ENCODE measurements around the gene PPP1R36.
"Not testable (repeated sequence)": the region's sequence is repeated elsewhere in the genome, so short reads cannot be mapped to it uniquely, and the experiment has no call there.

Gene PPP1R36

GRCh38 chr14:64558216-64558615 lies 8.5 kb downstream of the PPP1R36 start:
- DNase-seq (ENCODE audit: low read depth, low spot score); H3K4me3 ChIP-seq (ENCODE audit: low read length): not testable (repeated sequence)

GRCh38 chr14:64561631-64562030 lies 11.9 kb downstream of the PPP1R36 start:
- H3K4me3 ChIP-seq (ENCODE audit: low read length), result no peak overlapping the region
- no peak for DNase-seq (ENCODE audit: low read depth, low spot score)

- DNase-seq (ENCODE audit: low read depth, low spot score), result no peak
- no peak overlapping the region for H3K4me3 ChIP-seq (ENCODE audit: low read length)
Measured at GRCh38 chr14:64562436-64562835, 12.7 kb downstream of the PPP1R36 start.

DNA sequence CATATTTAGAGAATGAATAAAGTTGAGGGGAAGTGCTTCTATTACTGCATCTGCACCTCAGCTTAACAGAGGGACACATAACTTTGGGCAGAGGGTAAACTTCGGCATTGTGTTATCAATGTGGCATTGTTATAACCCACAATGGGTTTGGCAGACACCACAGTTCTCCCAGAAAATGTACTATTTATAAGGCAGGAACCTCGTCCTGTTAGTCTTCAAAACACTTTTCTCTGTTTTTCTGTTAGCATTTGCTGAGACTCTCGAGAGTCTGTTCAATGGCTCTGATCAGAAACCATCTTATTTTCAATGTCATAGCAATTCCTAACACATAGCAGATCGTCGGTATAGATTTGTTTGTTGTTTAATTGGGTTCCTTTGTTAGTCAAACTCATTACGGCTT lies 13.9 kb downstream of the PPP1R36 start:
- H3K4me3 ChIP-seq (ENCODE audit: low read length), result no peak overlapping the region
- no peak for DNase-seq (ENCODE audit: low read depth, low spot score)

DNA sequence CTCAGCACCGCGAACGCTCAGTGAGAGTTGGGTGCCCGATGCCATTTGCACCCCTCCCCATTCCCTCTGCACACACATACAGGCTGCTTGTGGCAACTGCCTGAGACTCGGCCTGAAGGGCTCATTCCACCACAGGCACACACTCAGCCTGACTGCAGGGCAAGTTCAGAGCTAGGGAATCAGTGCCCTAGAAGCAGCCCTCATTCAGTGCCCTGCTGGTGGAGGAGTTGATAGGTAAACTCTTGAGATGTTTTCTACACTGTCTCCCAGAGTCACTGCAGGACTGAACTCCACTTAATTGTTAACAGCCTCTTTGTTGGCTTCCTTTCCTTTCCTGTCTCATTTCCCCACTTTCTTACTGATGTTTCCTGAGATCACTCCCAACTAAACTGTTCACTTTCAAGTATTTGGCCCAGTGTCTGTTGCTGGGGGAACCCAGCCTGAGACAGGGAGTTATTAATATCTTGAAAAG lies 16.9 kb downstream of the PPP1R36 start:
- DNase-seq (ENCODE audit: low read depth, low spot score), result no peak
- no peak overlapping the region for H3K4me3 ChIP-seq (ENCODE audit: low read length)

- DNase-seq (ENCODE audit: low read depth, low spot score), result no peak
- H3K4me3 ChIP-seq (ENCODE audit: low read length), result no peak overlapping the region
Measured at GRCh38 chr14:64569138-64569631, 19.4 kb downstream of the PPP1R36 start.

DNA sequence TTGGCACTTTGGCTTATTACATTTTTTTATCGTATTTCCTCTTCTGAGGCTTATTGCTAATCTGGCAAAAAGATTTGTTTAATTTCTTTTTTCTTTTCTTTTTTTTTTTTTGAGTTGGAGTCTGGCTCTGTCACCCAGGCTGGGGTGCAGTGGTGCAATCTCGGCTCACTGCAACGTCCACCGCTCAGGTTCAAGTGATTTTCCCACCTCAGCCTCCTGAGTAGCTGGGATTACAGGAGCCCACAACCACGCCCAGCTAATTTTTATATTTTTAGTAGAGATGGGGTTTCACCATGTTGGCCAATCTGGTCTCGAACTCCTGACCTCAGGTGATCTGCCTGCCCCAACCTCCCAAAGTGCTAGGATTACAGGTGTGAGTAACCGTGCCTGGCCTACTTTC lies 19.9 kb downstream of the PPP1R36 start:
- not testable (repeated sequence) for H3K4me3 ChIP-seq (ENCODE audit: low read length); DNase-seq (ENCODE audit: low read depth, low spot score)

DNA sequence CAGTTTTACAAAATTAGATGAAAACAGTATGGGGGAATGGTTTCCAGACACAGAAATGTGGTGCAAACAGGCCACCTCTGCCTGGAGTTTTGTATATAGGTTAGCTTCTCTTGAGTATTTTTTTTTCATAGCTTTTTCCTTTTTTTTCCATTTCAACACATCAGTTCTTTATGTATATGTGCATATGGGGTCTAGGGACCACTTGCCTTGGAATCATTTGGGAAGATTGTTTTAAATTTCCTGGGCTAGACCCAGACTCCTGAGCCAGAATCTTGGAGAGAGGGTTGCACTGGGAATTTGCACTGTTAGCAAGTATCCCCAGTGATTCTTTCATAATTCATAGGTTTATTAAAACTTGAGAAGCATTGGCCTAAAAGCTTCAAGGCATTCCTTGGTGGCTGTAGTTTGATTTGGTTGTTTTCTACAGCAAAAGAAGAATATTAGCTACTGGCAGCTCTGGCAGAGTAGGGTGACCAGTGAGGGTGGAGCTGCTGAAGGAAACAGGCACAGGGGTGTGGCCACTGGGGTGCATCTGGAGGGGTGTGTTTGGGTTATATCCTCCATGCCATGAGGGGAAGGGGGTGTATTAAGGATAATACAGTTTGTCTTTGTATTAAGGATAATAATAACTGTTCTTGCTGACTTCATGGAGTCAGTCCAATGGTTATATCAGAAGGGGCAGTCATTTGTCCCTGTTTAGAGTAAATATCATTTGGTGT lies 22.8 kb downstream of the PPP1R36 start:
- no peak for DNase-seq (ENCODE audit: low read depth, low spot score)
- H3K4me3 ChIP-seq (ENCODE audit: low read length), result no peak overlapping the region

DNA sequence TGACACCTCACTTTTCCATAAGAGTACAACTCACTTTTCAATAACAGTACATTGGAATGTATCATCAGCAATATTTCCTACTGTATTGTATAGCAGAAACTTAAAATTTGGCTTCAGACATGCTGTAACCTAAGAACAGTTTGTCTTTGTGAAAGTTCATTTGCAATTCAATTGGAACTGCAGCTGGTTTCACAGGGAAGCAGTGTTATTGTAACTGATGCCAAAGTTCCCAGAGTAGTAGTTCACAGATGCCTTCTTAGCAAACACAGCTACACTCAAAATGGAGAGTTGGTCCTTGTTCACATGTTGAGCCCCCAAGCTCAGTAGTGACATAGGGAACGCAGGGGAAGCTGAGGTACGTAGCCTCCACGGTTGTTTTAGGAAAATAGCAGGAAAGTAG lies 23.3 kb downstream of the PPP1R36 start:
- no peak for DNase-seq (ENCODE audit: low read depth, low spot score)
- H3K4me3 ChIP-seq (ENCODE audit: low read length), result no peak overlapping the region

- no peak for DNase-seq (ENCODE audit: low read depth, low spot score)
- H3K4me3 ChIP-seq (ENCODE audit: low read length), result no peak overlapping the region
Measured at GRCh38 chr14:64574371-64575107, 24.8 kb downstream of the PPP1R36 start.

GRCh38 chr14:64577211-64577610 lies 27.4 kb downstream of the PPP1R36 start:
- no peak overlapping the region for H3K4me3 ChIP-seq (ENCODE audit: low read length)
- no peak for DNase-seq (ENCODE audit: low read depth, low spot score)

DNA sequence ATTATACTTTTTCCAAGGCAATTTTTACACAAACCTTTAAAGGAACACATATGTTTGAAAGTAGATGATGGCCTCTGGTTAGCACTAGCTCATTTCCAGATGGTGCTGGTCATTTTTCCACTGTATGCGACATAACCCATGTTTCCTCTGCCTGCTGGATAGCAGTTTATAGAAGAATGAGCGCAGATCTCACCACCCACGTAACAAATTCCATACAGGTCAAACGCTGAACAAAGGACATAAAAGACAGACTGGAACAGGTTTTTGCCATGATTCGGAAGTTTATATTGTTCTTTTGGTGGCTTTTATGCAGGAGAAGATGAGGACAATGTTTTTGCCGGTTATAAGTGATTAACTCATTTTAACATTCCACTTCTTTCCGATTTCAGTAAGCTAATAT lies 30.7 kb downstream of the PPP1R36 start:
- no peak for DNase-seq (ENCODE audit: low read depth, low spot score)
- no peak overlapping the region for H3K4me3 ChIP-seq (ENCODE audit: low read length)

- DNase-seq (ENCODE audit: low read depth, low spot score), result no peak
- no peak overlapping the region for H3K4me3 ChIP-seq (ENCODE audit: low read length)
Measured at GRCh38 chr14:64581363-64581762, 31.6 kb downstream of the PPP1R36 start.

DNA sequence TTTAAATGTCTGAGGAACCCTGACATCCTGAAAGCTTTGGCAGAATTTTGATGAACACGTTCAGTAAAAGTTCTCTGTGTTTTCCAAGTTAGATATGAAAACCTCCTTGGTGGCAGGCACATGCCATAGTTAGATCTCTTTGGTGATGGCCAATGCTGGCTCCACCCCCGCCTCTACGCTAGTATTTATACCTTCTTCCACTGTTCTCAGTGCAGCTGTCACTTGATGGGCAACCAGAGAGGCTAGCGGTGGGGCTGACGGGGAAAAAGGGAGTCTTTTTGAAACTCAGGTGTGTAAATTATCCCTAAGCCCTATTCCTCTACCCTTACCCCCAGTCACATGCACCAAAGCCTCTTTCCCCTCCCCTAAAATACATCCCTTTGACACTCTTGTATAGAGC lies 32.1 kb downstream of the PPP1R36 start:
- no peak for DNase-seq (ENCODE audit: low read depth, low spot score)
- H3K4me3 ChIP-seq (ENCODE audit: low read length), result no peak overlapping the region

- no peak overlapping the region for H3K4me3 ChIP-seq (ENCODE audit: low read length)
- no peak for DNase-seq (ENCODE audit: low read depth, low spot score)
Measured at GRCh38 chr14:64584190-64584589, 34.4 kb downstream of the PPP1R36 start.

DNA sequence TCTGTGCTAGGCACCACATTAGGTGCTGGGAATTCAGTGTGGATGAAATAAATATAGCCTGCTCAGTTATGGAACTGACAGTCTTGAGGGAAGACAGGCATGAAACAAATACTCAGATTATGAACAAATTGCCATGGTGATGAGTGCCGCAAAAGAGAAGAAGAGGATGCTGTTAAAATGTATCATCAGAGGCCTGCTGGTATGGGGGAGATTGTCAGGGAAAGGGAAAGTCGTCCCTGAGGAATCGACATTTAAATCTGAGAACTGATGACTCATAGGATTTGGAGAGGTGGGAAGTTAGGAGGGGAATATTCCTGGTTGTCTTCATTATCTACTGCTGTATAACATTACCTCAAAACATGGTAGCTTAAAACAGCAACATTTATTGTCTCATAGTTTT lies 42.0 kb downstream of the PPP1R36 start:
- DNase-seq (ENCODE audit: low read depth, low spot score), result no peak
- no peak overlapping the region for H3K4me3 ChIP-seq (ENCODE audit: low read length)

DNA sequence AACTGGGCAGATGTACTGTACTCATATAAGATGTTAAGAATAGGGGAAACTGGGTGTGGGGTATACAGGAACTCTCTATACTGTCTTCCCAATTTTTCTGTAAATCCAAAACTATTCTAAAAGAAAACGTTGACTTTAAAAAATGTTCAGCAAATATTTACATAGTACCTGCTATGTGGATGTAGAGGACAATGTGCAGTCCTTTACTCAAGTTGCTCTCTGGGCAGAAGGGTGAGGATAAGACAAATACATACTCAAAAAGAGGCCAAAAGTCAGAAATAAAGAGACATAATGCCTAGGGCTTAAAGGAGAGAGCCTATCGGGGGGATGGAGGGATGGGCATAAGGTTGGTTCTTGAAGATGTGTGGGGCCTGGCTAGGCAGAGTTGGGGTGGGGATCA lies 44.7 kb downstream of the PPP1R36 start:
- H3K4me3 ChIP-seq (ENCODE audit: low read length), result no peak overlapping the region
- no peak for DNase-seq (ENCODE audit: low read depth, low spot score)

GRCh38 chr14:64598404-64598803 lies 48.6 kb downstream of the PPP1R36 start:
- no peak overlapping the region for H3K4me3 ChIP-seq (ENCODE audit: low read length)
- DNase-seq (ENCODE audit: low read depth, low spot score), result no peak

DNA sequence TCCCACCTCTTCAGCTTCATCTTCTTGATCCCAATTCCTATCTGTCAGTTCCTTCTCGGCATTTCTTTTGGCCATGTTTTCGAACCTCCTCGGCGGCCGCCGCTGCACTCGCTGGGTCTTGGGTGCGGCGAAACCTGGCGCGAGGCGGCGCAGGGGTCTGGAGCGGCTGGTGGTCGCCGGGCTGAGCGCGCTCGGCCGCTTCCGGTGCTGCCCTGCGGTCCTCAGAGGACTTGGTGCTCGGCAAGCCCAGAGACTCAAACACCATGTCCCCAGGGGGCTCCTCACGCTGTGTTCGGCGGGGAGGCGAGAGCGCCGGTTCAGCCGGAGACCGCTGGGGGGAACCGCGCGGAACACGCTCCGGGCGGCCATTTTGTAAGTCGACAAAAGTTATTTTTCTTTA lies 51.8 kb downstream of the PPP1R36 start:
- H3K4me3 ChIP-seq (ENCODE audit: low read length), result no peak overlapping the region
- DNase-seq (ENCODE audit: low read depth, low spot score), result no peak

GRCh38 chr14:64602826-64603225 lies 53.1 kb downstream of the PPP1R36 start:
- no peak overlapping the region for H3K4me3 ChIP-seq (ENCODE audit: low read length)
- DNase-seq (ENCODE audit: low read depth, low spot score), result no peak

- no peak for DNase-seq (ENCODE audit: low read depth, low spot score)
- no peak overlapping the region for H3K4me3 ChIP-seq (ENCODE audit: low read length)
Measured at GRCh38 chr14:64604001-64604400, 54.2 kb downstream of the PPP1R36 start.

All from Jurkat, Clone E6-1 (cell line).